ENCODE data around the gene DHRS7. TPM values are rescaled to one million over a fixed set of nuclear protein-coding genes. Genes with fewer than 3 reads are reported as not detected.

DHRS7 gene
- polyA plus RNA-seq, 1 donor (not counting 4 experiments of a cell fraction or from before 2014, with no cell fraction given) = 79.2 TPM

DNA sequence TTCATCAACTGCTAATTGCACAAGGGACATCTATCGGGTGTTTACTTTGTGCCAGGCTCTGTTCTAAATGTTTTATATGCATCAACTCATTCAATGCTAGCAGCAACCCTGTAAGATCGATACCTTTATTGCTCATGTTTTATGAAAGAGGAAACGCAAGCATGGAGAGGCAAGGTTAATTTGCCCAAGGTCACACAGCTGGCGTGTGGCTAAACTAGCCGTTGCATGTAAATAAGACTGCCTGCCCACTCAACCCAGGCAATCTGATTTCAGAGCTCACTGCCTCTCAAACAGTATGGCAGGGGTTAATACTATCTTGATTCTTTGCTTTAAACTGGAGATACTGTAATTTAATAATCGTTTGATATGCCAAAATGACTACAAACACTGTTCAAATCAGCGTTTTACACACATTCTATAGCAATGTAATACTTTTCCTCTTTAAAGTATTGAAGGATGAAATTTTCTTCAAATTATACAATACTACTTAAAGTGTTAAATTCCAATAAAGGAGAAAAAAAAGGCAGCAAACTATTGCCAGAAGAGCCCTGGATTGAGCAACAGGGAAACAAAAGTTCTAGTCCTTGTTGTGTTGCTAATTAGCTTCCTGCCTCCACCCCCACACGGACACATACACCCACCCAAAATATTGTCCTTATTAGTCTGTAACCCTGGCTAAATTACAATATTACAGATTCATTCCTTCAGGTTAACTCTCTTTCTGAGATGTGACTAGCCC lies 39.1 kb upstream of the DHRS7 start:
- H2AFZ ChIP-seq (ENCODE audit: control insufficient read depth, low read length) = no peak overlapping the region
- no peak overlapping the region for H3K9ac ChIP-seq (ENCODE audit: control insufficient read depth, extremely low read depth, insufficient read depth, low read length)

DNA sequence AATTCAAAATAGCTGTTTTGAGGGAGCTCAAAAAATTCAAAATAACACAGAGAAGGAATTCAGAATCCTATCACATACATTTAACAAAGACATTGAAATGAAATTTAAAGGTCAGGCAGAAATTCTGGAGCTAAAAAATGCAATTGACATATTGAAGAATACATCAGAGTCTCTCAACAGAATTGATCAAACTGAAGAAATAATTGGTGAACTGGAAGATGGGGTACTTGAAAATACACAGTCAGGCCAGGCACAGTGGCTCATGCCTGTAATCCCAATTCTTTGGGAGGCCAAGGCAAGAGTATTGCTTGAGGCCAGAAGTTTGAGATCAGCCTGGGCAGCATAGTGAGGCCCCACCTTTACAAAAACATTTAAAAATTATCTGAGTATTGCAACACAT lies 34.1 kb upstream of the DHRS7 start:
- Histone ChIP-seq H3K9me3 (ENCODE audit: control insufficient read depth, low read depth, low read length) (no peaks in the 10 kb centered on the region), H3K79me2 (ENCODE audit: control insufficient read depth, insufficient read depth, low read length) (no peaks in the 10 kb centered on the region), H3K4me3 (ENCODE audit: control insufficient read depth in 2 of 3, extremely low read depth in 1 of 3, insufficient read depth in 2 of 3, low read depth in 1 of 3, low read length in 3 of 3) (no peak overlapping the region), H3K4me1 (ENCODE audit: control insufficient read depth, extremely low read depth, insufficient read depth, low read length) (no peaks in the 10 kb centered on the region), H3K36me3 (ENCODE audit: control insufficient read depth in 2 of 2, extremely low read depth in 1 of 2, insufficient read depth in 2 of 2, low read length in 2 of 2) (no peaks in the 10 kb centered on the region), H3K27ac (ENCODE audit: control insufficient read depth, insufficient read depth, low read length) (no peak overlapping the region), H3K9me1 (ENCODE audit: control insufficient read depth, extremely low read depth, insufficient read depth, low read length) (no peaks in the 10 kb centered on the region), H4K20me1 (ENCODE audit: control insufficient read depth, extremely low read depth, insufficient read depth, low read length) (no peaks in the 10 kb centered on the region), H2AFZ (ENCODE audit: control insufficient read depth, low read length) (no peak overlapping the region), H3K27me3 (ENCODE audit: control insufficient read depth, extremely low read depth, insufficient read depth, low read length) (no peaks in the 10 kb centered on the region), H3K4me2 (ENCODE audit: control insufficient read depth, extremely low read depth, insufficient read depth, low read depth, low read length) (no peak overlapping the region), H3K9ac (ENCODE audit: control insufficient read depth, extremely low read depth, insufficient read depth, low read length) (no peak overlapping the region)
- FAIRE-seq (no peak), DNase-seq (ENCODE audit: low read depth, low spot score) (no peak)
- dilution Hi-C loops (cut with MboI; ENCODE audit: extremely low pct_ligation_motif_present, low sequenced_read_pairs) = no loop called here
- TF ChIP-seq, protein P1, sequence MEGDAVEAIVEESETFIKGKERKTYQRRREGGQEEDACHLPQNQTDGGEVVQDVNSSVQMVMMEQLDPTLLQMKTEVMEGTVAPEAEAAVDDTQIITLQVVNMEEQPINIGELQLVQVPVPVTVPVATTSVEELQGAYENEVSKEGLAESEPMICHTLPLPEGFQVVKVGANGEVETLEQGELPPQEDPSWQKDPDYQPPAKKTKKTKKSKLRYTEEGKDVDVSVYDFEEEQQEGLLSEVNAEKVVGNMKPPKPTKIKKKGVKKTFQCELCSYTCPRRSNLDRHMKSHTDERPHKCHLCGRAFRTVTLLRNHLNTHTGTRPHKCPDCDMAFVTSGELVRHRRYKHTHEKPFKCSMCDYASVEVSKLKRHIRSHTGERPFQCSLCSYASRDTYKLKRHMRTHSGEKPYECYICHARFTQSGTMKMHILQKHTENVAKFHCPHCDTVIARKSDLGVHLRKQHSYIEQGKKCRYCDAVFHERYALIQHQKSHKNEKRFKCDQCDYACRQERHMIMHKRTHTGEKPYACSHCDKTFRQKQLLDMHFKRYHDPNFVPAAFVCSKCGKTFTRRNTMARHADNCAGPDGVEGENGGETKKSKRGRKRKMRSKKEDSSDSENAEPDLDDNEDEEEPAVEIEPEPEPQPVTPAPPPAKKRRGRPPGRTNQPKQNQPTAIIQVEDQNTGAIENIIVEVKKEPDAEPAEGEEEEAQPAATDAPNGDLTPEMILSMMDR (optimal IDR thresholded peaks at IDR 0.05 in 1 of 3, IDR thresholded peaks at IDR 0.05 in 1 of 3, conservative IDR thresholded peaks at IDR 0.05 in 1 of 3; ENCODE audit: extremely low read depth in 1 of 3, insufficient read depth in 2 of 3, low read length in 3 of 3) = no peak
- no peak for TF ChIP-seq EZH2 (IDR thresholded peaks at IDR 0.05; ENCODE audit: low read length)

More for the DNA sequence above, 39.1 kb upstream of the DHRS7 start:
- H3K27me3 ChIP-seq (ENCODE audit: control insufficient read depth, extremely low read depth, insufficient read depth, low read length) = peaks cover 8% of the 10 kb centered on the region
- H3K36me3 ChIP-seq (ENCODE audit: control insufficient read depth in 2 of 2, extremely low read depth in 1 of 2, insufficient read depth in 2 of 2, low read length in 2 of 2) = no peaks in the 10 kb centered on the region
- no peaks in the 10 kb centered on the region for H3K9me3 ChIP-seq (ENCODE audit: control insufficient read depth, low read depth, low read length)
- H4K20me1 ChIP-seq (ENCODE audit: control insufficient read depth, extremely low read depth, insufficient read depth, low read length) = no peaks in the 10 kb centered on the region
- FAIRE-seq (no peak), DNase-seq (ENCODE audit: low read depth, low spot score) (no peak)
- H3K9me1 ChIP-seq (ENCODE audit: control insufficient read depth, extremely low read depth, insufficient read depth, low read length) = no peaks in the 10 kb centered on the region
- H3K4me3 ChIP-seq (ENCODE audit: control insufficient read depth in 2 of 3, extremely low read depth in 1 of 3, insufficient read depth in 2 of 3, low read depth in 1 of 3, low read length in 3 of 3) = no peak overlapping the region
- H3K27ac ChIP-seq (ENCODE audit: control insufficient read depth, insufficient read depth, low read length) = no peak overlapping the region
- H3K4me2 ChIP-seq (ENCODE audit: control insufficient read depth, extremely low read depth, insufficient read depth, low read depth, low read length) = no peak overlapping the region
- H3K4me1 ChIP-seq (ENCODE audit: control insufficient read depth, extremely low read depth, insufficient read depth, low read length) = no peaks in the 10 kb centered on the region
- no peaks in the 10 kb centered on the region for H3K79me2 ChIP-seq (ENCODE audit: control insufficient read depth, insufficient read depth, low read length)
- TF ChIP-seq EZH2 (IDR thresholded peaks at IDR 0.05; ENCODE audit: low read length) = no peak
- TF ChIP-seq, protein P1 (optimal IDR thresholded peaks at IDR 0.05 in 1 of 3, IDR thresholded peaks at IDR 0.05 in 1 of 3, conservative IDR thresholded peaks at IDR 0.05 in 1 of 3; ENCODE audit: extremely low read depth in 1 of 3, insufficient read depth in 2 of 3, low read length in 3 of 3) = no peak
- dilution Hi-C loops (cut with MboI; ENCODE audit: extremely low pct_ligation_motif_present, low sequenced_read_pairs) = no loop called here

Measured in keratinocyte (primary cell).